NCI-H146 (cell line): ENCODE data around the gene SYTL3.
"Not testable (repeated sequence)": the region's sequence is repeated elsewhere in the genome, so short reads cannot be mapped to it uniquely, and the experiment has no call there.

Source experiments
- DNase-seq: peaks from one replicate; lab custom pipeline; 2025; lab: John Stamatoyannopoulos, UW

The SYTL3 gene

GRCh38 chr6:158639056-158639455 is 10.8 kb upstream of the SYTL3 start:
- DNase-seq: no peak

GRCh38 chr6:158640519-158640918 is 9.3 kb upstream of the SYTL3 start:
- no peak for DNase-seq

GRCh38 chr6:158642097-158642601 is 7.7 kb upstream of the SYTL3 start:
- no peak for DNase-seq

GRCh38 chr6:158643836-158644230 is 6.0 kb upstream of the SYTL3 start:
- DNase-seq: no peak

- peak; percentile 99 for DNase-seq
These were observed 5.4 kb upstream of the SYTL3 start, which contains the start of gene DYNLT1 for GRCh38 chr6:158644231-158645063. DYNLT1 (minus strand) TSS chr6:158644743; CDS start chr6:158644708, 35 bp downstream.

GRCh38 chr6:158645064-158646022 is 4.5 kb upstream of the SYTL3 start:
- no peak for DNase-seq

GRCh38 chr6:158646023-158646910 is 3.6 kb upstream of the SYTL3 start:
- DNase-seq: no peak

- DNase-seq: no peak
These were observed 2.4 kb upstream of the SYTL3 start for GRCh38 chr6:158647501-158647900.

GRCh38 chr6:158648682-158649131 is 1.1 kb upstream of the SYTL3 start:
- no peak for DNase-seq

GRCh38 chr6:158651981-158652737 is 2.3 kb downstream of the SYTL3 start:
- DNase-seq: not testable (repeated sequence)

GRCh38 chr6:158653577-158654354 is 3.9 kb downstream of the SYTL3 start:
- DNase-seq: no peak

- DNase-seq: no peak
These were observed 4.6 kb downstream of the SYTL3 start for GRCh38 chr6:158654498-158654897.

GRCh38 chr6:158654960-158655489 is 5.2 kb downstream of the SYTL3 start:
- DNase-seq: no peak

- no peak for DNase-seq
These were observed 6.0 kb downstream of the SYTL3 start for GRCh38 chr6:158655569-158656450.

GRCh38 chr6:158656986-158657385 is 7.1 kb downstream of the SYTL3 start:
- DNase-seq: not testable (repeated sequence)

- DNase-seq: peak; percentile 90
These were observed 10.5 kb downstream of the SYTL3 start for GRCh38 chr6:158660333-158660754.

GRCh38 chr6:158661156-158661685 is 11.4 kb downstream of the SYTL3 start:
- peak; percentile 53 for DNase-seq

- no peak for DNase-seq
These were observed 12.7 kb downstream of the SYTL3 start for GRCh38 chr6:158662607-158662953.
